Colon (tissue), 2 donors: Measurements from ENCODE around the gene USP32.
"Not testable (repeated sequence)": the region's sequence is repeated elsewhere in the genome, so short reads cannot be mapped to it uniquely, and the experiment has no call there.

Experiments used
- FAIRE-seq: peaks from 2 replicates; lab custom pipeline; 2012; peaks lifted over from hg19 to GRCh38; lab: Jason Lieb, UNC
- donor health status: control.
- donor health status: control.

The USP32 gene

DNA sequence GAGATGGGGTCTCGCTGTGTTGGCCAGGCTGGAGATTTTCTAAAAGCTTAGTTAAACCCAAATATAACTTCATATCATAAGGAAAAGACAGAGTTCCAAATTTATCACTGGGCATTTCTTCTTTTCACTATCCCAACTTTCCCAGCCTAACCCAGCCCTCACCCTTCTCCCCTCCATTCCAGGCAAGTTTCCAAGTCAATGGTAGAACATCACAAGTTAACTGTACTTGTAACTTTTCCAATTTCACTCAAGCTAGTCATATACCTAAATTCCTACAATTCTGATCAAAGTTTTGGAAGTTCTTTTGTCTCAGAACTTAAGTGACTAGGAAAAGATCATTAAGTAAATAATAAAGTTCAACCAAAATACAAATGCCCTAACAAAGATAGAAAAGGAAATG lies 61.2 kb downstream of the USP32 start:
- no peak for FAIRE-seq

- FAIRE-seq = no peak
Observed at GRCh38 chr17:60328679-60329078, 63.3 kb downstream of the USP32 start.

- FAIRE-seq = no peak
Observed at GRCh38 chr17:60327901-60328273, 64.0 kb downstream of the USP32 start.

GRCh38 chr17:60327134-60327900 lies 64.6 kb downstream of the USP32 start:
- no peak for FAIRE-seq

- no peak for FAIRE-seq
Observed at GRCh38 chr17:60326702-60327101, 65.2 kb downstream of the USP32 start.

DNA sequence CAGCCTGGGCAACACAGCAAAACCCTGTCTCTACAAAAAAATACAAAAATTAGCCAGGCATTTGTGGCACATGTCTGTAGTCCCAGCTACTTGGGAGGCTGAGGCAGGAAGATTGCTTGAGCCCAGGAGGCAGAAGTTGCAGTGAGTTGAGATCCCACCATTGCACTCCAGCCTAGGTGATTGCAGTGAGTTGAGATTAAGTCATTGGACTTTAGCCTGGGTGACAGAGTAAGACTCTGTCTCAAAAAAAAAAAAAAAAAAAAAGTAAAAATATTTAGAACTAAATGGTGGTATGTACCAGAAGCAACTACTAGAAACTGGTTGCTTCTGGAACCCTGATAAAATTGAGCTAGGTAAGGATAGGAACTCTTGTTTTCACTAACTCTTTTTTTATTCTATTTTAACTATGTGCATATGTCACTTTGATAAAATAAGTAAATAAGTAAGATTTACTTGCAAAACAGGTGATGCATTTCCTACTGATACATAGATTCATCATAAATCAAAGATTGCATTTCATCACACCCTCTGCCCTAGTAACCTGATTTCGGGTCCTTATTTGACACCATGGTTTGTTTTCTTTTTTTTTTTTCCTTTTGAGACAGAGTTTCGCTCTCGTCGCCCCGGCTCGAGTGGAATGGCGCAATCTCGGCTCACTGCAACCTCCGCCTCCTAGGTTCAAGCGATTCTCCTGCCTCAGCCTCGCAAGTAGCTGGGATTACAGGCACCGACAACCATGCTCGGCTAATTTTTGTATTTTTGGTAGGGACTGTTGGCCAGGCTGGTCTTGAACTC lies 66.0 kb downstream of the USP32 start:
- no peak for FAIRE-seq

GRCh38 chr17:60323754-60324153 lies 68.2 kb downstream of the USP32 start:
- no peak for FAIRE-seq

DNA sequence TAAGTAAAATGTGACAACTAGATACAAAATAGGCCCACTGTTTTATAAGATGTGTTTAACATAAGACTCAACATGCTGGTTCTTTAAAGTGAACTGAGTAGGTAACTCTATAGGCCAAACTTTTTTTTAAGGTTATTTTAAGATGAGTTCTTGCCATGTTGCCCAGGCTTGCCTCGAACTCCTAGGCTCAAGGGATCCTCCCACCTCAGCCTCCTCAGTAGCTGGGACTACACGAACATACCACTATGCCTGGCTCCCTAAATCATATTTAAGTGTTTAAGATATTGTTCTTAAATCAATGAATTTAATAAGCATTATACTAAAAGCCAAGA lies 69.9 kb downstream of the USP32 start:
- FAIRE-seq = no peak

DNA sequence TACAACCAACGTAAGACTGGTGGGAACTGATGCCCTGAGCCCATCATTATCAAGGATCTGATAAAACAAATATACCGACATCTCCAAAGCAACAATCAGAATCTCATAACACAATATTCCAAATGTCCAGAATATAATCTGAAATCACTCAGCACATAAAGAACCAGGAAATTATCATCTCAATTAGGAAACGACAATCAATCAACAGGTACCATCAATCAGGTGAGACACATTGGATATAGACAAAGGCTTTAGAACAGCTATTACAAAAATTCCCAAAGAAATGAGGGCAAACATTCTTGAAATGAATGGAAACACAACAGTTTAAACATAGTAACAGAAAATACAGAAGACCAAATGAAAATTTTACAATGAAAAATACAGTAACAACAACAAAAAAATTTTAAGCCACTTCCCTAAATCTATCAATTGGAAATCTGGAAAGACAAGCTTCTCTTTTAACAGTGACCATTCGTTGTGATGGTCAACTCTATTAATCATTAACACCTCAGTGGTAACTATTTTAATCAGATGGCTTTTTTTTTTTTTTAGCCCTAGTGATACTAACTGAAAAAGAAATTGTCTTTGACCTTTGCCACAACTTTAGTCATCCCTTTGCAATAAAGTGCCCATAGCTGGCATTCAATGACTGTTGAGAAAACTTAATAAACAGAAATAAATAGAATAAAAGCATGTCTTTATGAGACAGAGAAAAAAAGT lies 70.4 kb downstream of the USP32 start:
- FAIRE-seq = no peak

GRCh38 chr17:60318830-60319229 lies 73.1 kb downstream of the USP32 start:
- FAIRE-seq = no peak

DNA sequence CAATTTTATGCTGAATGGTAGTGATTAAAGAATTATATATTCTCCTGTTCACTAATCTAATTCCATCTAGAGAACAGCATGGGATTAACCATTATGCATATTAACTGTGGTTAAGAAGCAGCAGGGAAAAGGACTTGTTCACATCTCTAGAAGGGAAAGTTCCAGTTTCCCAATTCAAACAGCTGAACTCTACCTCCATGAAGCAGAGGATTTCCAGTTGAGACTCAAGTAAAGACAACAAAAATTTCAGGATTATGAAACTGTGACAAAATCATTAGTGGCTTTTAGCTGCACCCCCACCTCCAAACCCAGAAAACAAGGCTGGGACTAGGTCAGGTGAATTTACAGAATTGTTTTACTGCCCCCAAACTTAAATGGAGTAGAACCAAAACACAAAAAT lies 73.6 kb downstream of the USP32 start:
- FAIRE-seq = no peak

GRCh38 chr17:60315650-60316049 lies 76.3 kb downstream of the USP32 start:
- FAIRE-seq = no peak

GRCh38 chr17:60314900-60315299 lies 77.0 kb downstream of the USP32 start:
- not testable (repeated sequence) for FAIRE-seq

DNA sequence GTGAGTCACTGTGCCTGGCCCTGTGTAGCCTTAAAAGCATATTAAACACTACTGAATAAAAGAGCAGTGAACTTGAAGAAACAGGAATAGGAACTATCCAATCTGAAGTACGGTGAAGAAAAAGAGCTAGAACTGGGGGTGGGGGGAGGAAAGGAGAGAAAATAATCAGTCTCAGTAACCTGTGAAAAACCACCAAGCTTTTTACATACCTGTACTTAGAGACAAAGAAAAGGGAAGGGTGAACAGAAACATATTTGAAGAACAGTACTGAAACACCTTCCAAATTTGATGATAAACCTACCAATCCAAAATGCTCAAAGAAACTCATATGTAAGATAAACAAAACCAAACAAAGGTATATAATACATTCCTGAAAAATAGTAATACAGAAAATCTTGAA lies 77.5 kb downstream of the USP32 start:
- FAIRE-seq = no peak

- FAIRE-seq = no peak
Observed at GRCh38 chr17:60311936-60312335, 80.0 kb downstream of the USP32 start.

- no peak for FAIRE-seq
Observed at GRCh38 chr17:60311186-60311585, 80.7 kb downstream of the USP32 start.

GRCh38 chr17:60305141-60305540 lies 86.8 kb downstream of the USP32 start:
- FAIRE-seq = no peak

DNA sequence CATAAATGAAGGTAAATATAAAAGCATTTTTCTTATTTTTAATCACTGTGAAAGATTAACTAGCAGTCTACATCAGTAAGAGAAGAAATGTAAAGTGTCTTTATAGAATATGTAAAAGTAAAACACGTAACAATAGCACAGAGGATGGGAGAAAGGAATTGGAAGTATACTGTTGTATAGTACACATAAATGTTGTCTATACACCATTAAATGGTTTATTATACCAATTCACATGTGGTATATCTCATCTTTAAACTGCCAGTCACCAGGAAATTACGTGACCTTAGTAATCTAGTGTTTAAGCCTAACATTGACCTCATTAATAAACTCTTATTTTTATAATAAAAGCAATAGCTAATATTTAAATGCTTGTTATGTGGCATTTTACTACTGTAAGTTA lies 87.4 kb downstream of the USP32 start:
- FAIRE-seq = no peak

- no peak for FAIRE-seq
Observed at GRCh38 chr17:60303406-60304099, 88.4 kb downstream of the USP32 start.

DNA sequence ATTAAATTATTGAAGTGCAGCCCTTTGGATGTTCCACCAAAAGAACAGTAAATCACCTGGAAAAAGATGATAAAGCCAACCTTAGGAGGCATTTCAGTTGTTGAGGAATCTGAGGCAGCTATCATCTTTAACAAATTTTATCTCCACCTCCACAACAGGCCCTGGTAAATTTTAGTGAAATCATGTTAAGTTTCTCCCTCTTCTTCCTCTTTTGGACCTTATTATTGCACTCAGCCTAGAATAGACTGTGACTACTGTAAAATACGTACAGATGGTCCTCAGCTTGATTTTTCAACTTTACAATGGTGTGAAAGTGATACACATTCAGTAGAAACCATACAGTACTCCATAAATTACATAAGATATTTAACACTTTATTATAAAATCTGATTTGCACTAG lies 90.3 kb downstream of the USP32 start:
- FAIRE-seq = no peak

DNA sequence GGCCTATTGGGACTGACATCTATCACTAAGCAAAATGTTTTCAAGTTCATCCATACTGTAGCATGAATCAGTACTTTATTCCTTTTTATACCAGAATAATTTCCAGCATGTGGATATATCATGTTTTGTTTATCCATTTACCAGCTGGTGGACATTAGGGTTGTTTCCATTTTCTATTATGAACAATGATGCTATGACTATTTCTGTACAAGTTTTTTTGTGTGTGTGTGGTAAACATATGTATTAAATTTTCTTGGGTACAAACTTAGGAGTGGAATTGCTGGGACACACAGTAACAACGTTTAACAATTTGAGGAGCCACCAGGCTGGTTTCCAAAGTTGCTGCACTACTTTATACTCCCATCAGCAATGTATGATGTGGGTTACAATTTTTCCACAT lies 91.0 kb downstream of the USP32 start:
- FAIRE-seq = no peak

DNA sequence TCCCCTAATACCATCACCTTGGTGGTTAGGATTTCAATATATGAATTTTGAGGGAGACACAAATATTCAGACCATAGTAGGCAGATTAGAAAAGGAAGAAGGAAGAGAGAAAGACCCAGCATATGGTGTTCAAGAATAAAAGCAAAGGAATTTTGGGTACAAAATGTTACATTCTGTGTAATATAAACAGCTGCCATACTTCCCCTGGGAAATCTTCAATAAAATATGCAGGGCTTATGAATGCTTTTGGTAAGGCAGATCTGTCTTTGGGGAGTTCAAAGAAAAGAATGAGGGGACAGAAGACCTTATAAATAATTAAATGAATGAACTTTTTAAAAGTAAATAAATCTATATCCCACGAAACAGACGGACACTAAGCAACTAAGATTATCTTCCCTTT lies 91.9 kb downstream of the USP32 start:
- no peak for FAIRE-seq
